ENCODE results near the gene TAF4B.

The TAF4B gene

GRCh38 chr18:26362021-26362420, 135.8 kb downstream of the TAF4B start:
- no peak for TF ChIP-seq CTCF (IDR thresholded peaks at IDR 0.05)

GRCh38 chr18:26367425-26367824, 141.2 kb downstream of the TAF4B start:
- no peak for TF ChIP-seq CTCF (IDR thresholded peaks at IDR 0.05)

- no peak for TF ChIP-seq CTCF (IDR thresholded peaks at IDR 0.05)
Measured at GRCh38 chr18:26370037-26370436, 143.8 kb downstream of the TAF4B start.

GRCh38 chr18:26376105-26376504, 149.9 kb downstream of the TAF4B start:
- TF ChIP-seq CTCF (IDR thresholded peaks at IDR 0.05) = no peak

- no peak for TF ChIP-seq CTCF (IDR thresholded peaks at IDR 0.05)
Measured at GRCh38 chr18:26378701-26379100, 152.5 kb downstream of the TAF4B start.

GRCh38 chr18:26383454-26384270, 157.4 kb downstream of the TAF4B start:
- peak; percentile 80 for TF ChIP-seq CTCF (IDR thresholded peaks at IDR 0.05)

- no peak for TF ChIP-seq CTCF (IDR thresholded peaks at IDR 0.05)
Measured at GRCh38 chr18:26386002-26386401, 159.8 kb downstream of the TAF4B start.

All from LNCAP (cell line).